NCI-H446 (cell line): ENCODE data around the gene PARP9.

Source experiments
- DNase-seq, 2 experiments: peaks; one replicate each; lab custom pipeline; 2025; lab: John Stamatoyannopoulos, UW

PARP9 gene

DNA sequence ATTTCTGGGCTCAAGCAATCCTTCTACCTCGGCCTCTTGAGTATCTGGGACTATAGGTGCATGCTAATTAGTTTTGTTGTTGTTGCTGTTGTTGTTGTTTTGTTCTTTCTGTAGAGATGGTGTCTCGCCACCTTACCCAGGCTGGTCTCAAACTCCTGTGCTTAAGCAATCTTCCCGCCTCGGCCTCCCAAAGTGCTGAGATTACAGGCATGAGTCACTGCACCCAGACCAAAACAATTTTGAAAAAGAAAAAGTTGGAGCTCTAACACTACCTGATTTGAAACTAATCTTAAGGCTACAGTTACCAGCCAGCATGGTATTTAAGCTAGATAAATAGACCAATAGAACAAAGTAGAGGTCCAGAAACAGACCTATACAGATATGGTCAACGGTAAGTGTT is 79.1 kb downstream of the PARP9 start:
- DNase-seq: no peak

DNA sequence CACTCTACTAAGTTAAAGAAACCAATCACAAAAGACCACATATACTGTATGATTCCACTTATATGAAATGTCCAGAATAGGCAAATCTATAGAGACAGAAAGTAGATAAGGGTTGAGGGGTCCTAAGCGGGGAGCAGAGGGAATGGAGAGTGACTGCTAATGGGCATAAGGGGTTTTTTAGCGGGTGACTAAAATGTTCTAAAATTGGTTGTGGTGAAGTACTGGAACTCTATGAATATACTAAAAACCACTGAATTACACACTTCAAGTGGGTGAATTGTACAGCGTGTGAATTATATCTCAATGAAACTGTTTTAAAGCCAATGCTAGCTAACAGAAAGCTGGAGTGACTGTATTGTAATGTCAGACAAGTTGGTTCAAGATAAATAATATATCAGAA is 82.7 kb downstream of the PARP9 start:
- DNase-seq: no peak
